WTC11 (cell line): ENCODE results near the gene CTSA. TPM values are rescaled to one million over a fixed set of nuclear protein-coding genes. Genes with fewer than 3 reads are reported as not detected.

Source experiments
- ATAC-seq: fragments of 200-7000 bp; cut with Tn5 transposase; 2 replicates; pipeline ENCODE4 v1.10.0; 2021; ENCODE audit warnings: mild to moderate bottlenecking, moderate library complexity
- CTCF ChIA-PET: fragments of 300-600 bp; sonication (Branson Sonifier 250); formaldehyde crosslinking; loops from one replicate; lab custom pipeline; 2021; ENCODE audit warnings: antibody characterized with exemption; lab: Charles Lee
- POLR2A ChIA-PET: fragments of 350-600 bp; sonication (Branson Sonifier 250); formaldehyde crosslinking; loops from one replicate; lab custom pipeline; 2021; ENCODE audit warnings: antibody characterized with exemption; lab: Charles Lee
- DNase-seq: peaks from one replicate; pipeline ENCODE4 v3.0.0; 2021; ENCODE audit warnings: low spot score
- H3K27ac Mint-ChIP-seq: 2 replicates; pipeline ENCODE4 v1.8.0; 2021; ENCODE audit warnings: mixed read lengths
- H3K27me3 Mint-ChIP-seq: 2 replicates; pipeline ENCODE4 v1.8.0; 2021; ENCODE audit warnings: low read depth, mild to moderate bottlenecking, moderate library complexity, mixed read lengths
- H3K36me3 Mint-ChIP-seq: 2 replicates; pipeline ENCODE4 v1.8.0; 2021; ENCODE audit warnings: mixed read lengths
- H3K4me1 Mint-ChIP-seq: 2 replicates; pipeline ENCODE4 v1.8.0; 2022; ENCODE audit warnings: mixed read lengths
- H3K4me3 Mint-ChIP-seq: 2 replicates; pipeline ENCODE4 v1.8.0; 2021; ENCODE audit warnings: mild to moderate bottlenecking, moderate library complexity, mixed read lengths
- H3K9me3 Mint-ChIP-seq: 2 replicates; pipeline ENCODE4 v1.8.0; 2021; ENCODE audit warnings: mixed read lengths
- ELF4 ChIP-seq: sonication (generic); formaldehyde crosslinking; IDR thresholded peaks from 2 replicates; pipeline ENCODE4 v1.8.1; 2022; ENCODE audit warnings: low read depth, mild to moderate bottlenecking, moderate library complexity, missing genetic modification reagents
- IRF2 ChIP-seq: sonication (generic); formaldehyde crosslinking; IDR thresholded peaks from 2 replicates; pipeline ENCODE4 v1.8.0; 2022; ENCODE audit warnings: low read depth, missing genetic modification reagents, borderline replicate concordance
- KAT7 ChIP-seq: sonication (generic); formaldehyde crosslinking; IDR thresholded peaks from 2 replicates; pipeline ENCODE4 v1.8.1; 2023; ENCODE audit warnings: missing genetic modification reagents, mild to moderate bottlenecking, borderline replicate concordance
- SMAD3 ChIP-seq: sonication (generic); formaldehyde crosslinking; IDR thresholded peaks from 2 replicates; pipeline ENCODE4 v1.8.0; 2022; ENCODE audit warnings: missing genetic modification reagents, mild to moderate bottlenecking, borderline replicate concordance
- TCF7 ChIP-seq: sonication (generic); formaldehyde crosslinking; IDR thresholded peaks from 2 replicates; pipeline ENCODE4 v1.8.0; 2022; ENCODE audit warnings: mild to moderate bottlenecking, low read depth, missing genetic modification reagents, moderate library complexity
- ZBTB21 ChIP-seq: sonication (generic); formaldehyde crosslinking; IDR thresholded peaks from 2 replicates; pipeline ENCODE4 v1.8.1; 2023; ENCODE audit warnings: mild to moderate bottlenecking, missing genetic modification reagents, borderline replicate concordance
- ZNF219 ChIP-seq: sonication (generic); formaldehyde crosslinking; IDR thresholded peaks from 2 replicates; pipeline ENCODE4 v1.8.0; 2023; ENCODE audit warnings: missing genetic modification reagents, mild to moderate bottlenecking, borderline replicate concordance
- total RNA-seq: library from RNA; stranded (reverse); gene quantifications from 3 replicates; pipeline ENCODE4 v1.2.3, GENCODE V29; 2021
- TF ChIP-seq, protein P1 (sequence below): sonication (generic); formaldehyde crosslinking; IDR thresholded peaks from 2 replicates; pipeline ENCODE4 v1.8.1; 2023; ENCODE audit warnings: mild to moderate bottlenecking, missing genetic modification reagents, moderate library complexity
- TF ChIP-seq, protein P2 (sequence below): sonication (generic); formaldehyde crosslinking; IDR thresholded peaks from 2 replicates; pipeline ENCODE4 v1.8.0; 2023; ENCODE audit warnings: mild to moderate bottlenecking, missing genetic modification reagents
- TF ChIP-seq, protein P3 (sequence below): sonication (generic); formaldehyde crosslinking; IDR thresholded peaks from 2 replicates; pipeline ENCODE4 v1.8.0; 2022; ENCODE audit warnings: mild to moderate bottlenecking, missing genetic modification reagents
- TF ChIP-seq, protein P4 (sequence below): sonication (generic); formaldehyde crosslinking; IDR thresholded peaks from 2 replicates; pipeline ENCODE4 v1.8.1; 2023; ENCODE audit warnings: mild to moderate bottlenecking, missing genetic modification reagents
- TF ChIP-seq, protein P5 (sequence below): fragments of 250-450 bp; sonication (Bioruptor Pico); IDR thresholded peaks from 2 replicates; pipeline ENCODE4 v1.9.0; 2021; ENCODE audit warnings: mild to moderate bottlenecking, borderline replicate concordance
- TF ChIP-seq, protein P6 (sequence below): sonication (generic); formaldehyde crosslinking; IDR thresholded peaks from 2 replicates; pipeline ENCODE4 v1.8.1; 2023; ENCODE audit warnings: mild to moderate bottlenecking, missing genetic modification reagents, moderate library complexity
- TF ChIP-seq, protein P7 (sequence below): fragments of 250-450 bp; sonication (Bioruptor Pico); IDR thresholded peaks from 2 replicates; pipeline ENCODE4 v1.9.0; 2021; ENCODE audit warnings: mild to moderate bottlenecking
- TF ChIP-seq, protein P8 (sequence below): sonication (generic); formaldehyde crosslinking; IDR thresholded peaks from 2 replicates; pipeline ENCODE4 v1.8.0; 2023; ENCODE audit warnings: missing genetic modification reagents

Gene CTSA
- total RNA-seq, 1 experiment from 2014 or later = 48.3 TPM

DNA sequence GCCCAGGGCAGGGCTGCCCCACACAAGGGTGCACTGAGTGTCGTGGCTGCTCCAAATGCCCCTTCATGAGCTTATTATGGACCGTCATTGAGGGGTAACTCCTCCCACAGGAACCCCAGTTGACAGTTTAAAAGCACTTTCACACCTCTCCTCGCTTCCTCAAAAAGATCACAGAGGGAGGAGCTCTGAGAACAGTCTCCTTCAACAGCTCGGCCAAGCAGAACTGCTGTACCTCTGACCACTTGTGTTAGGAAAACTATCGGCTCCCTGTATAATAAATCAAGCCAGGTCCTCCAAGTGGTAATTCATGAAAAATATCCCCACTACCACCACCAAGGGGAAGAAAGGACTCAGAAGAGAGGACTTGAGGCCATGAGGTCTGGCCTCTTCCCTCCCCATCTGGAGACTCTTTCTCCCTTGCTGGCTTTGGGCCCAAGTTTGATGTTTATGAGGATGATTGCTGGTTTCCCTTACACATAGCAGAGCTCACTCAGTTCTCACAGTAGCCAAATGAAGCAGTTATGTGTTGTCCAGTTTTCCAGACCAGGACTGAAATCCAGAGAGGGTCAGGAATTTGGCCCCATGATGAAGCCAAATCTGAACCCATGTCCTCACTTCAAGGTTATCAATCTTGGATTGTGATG lies 48.8 kb upstream of the CTSA start:
- ChIA-PET CTCF (interaction anchor here (1.1 to 1.4 kb wide), 4 partner anchors 10 to 127 kb away, joined by 3 to 4 read pairs (median 3); partner anchors contain the start of genes CTSA and NEURL2), POLR2A (no interaction called here)
- no peaks in the 10 kb centered on the region for H3K4me1 Mint-ChIP-seq
- ATAC-seq (no peak), DNase-seq (no peak)
- H3K9me3 Mint-ChIP-seq = no peaks in the 10 kb centered on the region
- H3K36me3 Mint-ChIP-seq = peaks cover 27% of the 10 kb centered on the region
- no peak overlapping the region for H3K4me3 Mint-ChIP-seq
- TF ChIP-seq, protein P1, sequence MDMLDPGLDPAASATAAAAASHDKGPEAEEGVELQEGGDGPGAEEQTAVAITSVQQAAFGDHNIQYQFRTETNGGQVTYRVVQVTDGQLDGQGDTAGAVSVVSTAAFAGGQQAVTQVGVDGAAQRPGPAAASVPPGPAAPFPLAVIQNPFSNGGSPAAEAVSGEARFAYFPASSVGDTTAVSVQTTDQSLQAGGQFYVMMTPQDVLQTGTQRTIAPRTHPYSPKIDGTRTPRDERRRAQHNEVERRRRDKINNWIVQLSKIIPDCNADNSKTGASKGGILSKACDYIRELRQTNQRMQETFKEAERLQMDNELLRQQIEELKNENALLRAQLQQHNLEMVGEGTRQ = no peak
- TF ChIP-seq, protein P2, sequence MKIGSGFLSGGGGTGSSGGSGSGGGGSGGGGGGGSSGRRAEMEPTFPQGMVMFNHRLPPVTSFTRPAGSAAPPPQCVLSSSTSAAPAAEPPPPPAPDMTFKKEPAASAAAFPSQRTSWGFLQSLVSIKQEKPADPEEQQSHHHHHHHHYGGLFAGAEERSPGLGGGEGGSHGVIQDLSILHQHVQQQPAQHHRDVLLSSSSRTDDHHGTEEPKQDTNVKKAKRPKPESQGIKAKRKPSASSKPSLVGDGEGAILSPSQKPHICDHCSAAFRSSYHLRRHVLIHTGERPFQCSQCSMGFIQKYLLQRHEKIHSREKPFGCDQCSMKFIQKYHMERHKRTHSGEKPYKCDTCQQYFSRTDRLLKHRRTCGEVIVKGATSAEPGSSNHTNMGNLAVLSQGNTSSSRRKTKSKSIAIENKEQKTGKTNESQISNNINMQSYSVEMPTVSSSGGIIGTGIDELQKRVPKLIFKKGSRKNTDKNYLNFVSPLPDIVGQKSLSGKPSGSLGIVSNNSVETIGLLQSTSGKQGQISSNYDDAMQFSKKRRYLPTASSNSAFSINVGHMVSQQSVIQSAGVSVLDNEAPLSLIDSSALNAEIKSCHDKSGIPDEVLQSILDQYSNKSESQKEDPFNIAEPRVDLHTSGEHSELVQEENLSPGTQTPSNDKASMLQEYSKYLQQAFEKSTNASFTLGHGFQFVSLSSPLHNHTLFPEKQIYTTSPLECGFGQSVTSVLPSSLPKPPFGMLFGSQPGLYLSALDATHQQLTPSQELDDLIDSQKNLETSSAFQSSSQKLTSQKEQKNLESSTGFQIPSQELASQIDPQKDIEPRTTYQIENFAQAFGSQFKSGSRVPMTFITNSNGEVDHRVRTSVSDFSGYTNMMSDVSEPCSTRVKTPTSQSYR = no peak
- TF ChIP-seq ZNF219 (CRISPR knock-in tag) (no peak), ELF4 (no peak), ZBTB21 (CRISPR knock-in tag) (no peak)
- TF ChIP-seq, protein P3, sequence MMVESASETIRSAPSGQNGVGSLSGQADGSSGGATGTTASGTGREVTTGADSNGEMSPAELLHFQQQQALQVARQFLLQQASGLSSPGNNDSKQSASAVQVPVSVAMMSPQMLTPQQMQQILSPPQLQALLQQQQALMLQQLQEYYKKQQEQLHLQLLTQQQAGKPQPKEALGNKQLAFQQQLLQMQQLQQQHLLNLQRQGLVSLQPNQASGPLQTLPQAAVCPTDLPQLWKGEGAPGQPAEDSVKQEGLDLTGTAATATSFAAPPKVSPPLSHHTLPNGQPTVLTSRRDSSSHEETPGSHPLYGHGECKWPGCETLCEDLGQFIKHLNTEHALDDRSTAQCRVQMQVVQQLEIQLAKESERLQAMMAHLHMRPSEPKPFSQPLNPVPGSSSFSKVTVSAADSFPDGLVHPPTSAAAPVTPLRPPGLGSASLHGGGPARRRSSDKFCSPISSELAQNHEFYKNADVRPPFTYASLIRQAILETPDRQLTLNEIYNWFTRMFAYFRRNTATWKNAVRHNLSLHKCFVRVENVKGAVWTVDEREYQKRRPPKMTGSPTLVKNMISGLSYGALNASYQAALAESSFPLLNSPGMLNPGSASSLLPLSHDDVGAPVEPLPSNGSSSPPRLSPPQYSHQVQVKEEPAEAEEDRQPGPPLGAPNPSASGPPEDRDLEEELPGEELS (CRISPR knock-in tag) = no peak
- TF ChIP-seq, protein P4, sequence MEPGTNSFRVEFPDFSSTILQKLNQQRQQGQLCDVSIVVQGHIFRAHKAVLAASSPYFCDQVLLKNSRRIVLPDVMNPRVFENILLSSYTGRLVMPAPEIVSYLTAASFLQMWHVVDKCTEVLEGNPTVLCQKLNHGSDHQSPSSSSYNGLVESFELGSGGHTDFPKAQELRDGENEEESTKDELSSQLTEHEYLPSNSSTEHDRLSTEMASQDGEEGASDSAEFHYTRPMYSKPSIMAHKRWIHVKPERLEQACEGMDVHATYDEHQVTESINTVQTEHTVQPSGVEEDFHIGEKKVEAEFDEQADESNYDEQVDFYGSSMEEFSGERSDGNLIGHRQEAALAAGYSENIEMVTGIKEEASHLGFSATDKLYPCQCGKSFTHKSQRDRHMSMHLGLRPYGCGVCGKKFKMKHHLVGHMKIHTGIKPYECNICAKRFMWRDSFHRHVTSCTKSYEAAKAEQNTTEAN (CRISPR knock-in tag) = no peak
- TF ChIP-seq, protein P5, sequence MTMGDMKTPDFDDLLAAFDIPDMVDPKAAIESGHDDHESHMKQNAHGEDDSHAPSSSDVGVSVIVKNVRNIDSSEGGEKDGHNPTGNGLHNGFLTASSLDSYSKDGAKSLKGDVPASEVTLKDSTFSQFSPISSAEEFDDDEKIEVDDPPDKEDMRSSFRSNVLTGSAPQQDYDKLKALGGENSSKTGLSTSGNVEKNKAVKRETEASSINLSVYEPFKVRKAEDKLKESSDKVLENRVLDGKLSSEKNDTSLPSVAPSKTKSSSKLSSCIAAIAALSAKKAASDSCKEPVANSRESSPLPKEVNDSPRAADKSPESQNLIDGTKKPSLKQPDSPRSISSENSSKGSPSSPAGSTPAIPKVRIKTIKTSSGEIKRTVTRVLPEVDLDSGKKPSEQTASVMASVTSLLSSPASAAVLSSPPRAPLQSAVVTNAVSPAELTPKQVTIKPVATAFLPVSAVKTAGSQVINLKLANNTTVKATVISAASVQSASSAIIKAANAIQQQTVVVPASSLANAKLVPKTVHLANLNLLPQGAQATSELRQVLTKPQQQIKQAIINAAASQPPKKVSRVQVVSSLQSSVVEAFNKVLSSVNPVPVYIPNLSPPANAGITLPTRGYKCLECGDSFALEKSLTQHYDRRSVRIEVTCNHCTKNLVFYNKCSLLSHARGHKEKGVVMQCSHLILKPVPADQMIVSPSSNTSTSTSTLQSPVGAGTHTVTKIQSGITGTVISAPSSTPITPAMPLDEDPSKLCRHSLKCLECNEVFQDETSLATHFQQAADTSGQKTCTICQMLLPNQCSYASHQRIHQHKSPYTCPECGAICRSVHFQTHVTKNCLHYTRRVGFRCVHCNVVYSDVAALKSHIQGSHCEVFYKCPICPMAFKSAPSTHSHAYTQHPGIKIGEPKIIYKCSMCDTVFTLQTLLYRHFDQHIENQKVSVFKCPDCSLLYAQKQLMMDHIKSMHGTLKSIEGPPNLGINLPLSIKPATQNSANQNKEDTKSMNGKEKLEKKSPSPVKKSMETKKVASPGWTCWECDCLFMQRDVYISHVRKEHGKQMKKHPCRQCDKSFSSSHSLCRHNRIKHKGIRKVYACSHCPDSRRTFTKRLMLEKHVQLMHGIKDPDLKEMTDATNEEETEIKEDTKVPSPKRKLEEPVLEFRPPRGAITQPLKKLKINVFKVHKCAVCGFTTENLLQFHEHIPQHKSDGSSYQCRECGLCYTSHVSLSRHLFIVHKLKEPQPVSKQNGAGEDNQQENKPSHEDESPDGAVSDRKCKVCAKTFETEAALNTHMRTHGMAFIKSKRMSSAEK (CRISPR knock-in tag) = no peak
- TF ChIP-seq, all 79 proteins: peak for 0
- H3K27ac Mint-ChIP-seq = no peak overlapping the region; the same call in 1 of the 2 replicates
- H3K27me3 Mint-ChIP-seq = no peaks in the 10 kb centered on the region

DNA sequence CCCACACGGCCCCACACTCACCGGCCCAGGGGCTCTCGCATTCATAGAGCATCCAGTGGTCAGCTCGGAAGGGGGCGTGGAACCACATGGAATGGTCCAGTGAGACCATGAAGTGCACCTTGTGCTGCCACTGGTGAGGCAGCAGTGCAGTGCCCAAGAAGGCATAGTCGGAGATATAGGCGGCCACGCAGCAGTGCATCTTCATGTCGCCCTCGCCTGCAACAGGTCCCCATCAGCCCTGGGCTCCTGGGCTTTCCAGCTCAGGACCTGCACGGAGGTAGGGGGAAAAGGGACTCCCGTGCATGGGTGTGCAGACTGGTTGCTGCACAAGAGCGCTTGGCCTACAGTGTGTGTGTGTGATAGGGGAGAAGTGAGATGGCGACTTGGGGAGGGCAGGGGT lies 47.6 kb upstream of the CTSA start:
- Mint-ChIP-seq H3K4me3 (no peak overlapping the region), H3K4me1 (no peaks in the 10 kb centered on the region), H3K9me3 (no peaks in the 10 kb centered on the region), H3K36me3 (peaks cover 31% of the 10 kb centered on the region), H3K27ac (no peak overlapping the region), H3K27me3 (no peaks in the 10 kb centered on the region)
- DNase-seq (no peak), ATAC-seq (no peak)
- POLR2A ChIA-PET = no interaction called here
- no peak for TF ChIP-seq IRF2 (CRISPR knock-in tag)
- no peak for TF ChIP-seq KAT7 (CRISPR knock-in tag)
- TF ChIP-seq TCF7 (CRISPR knock-in tag) = no peak
- TF ChIP-seq, protein P6, sequence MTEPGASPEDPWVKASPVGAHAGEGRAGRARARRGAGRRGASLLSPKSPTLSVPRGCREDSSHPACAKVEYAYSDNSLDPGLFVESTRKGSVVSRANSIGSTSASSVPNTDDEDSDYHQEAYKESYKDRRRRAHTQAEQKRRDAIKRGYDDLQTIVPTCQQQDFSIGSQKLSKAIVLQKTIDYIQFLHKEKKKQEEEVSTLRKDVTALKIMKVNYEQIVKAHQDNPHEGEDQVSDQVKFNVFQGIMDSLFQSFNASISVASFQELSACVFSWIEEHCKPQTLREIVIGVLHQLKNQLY = no peak
- TF ChIP-seq, protein P7, sequence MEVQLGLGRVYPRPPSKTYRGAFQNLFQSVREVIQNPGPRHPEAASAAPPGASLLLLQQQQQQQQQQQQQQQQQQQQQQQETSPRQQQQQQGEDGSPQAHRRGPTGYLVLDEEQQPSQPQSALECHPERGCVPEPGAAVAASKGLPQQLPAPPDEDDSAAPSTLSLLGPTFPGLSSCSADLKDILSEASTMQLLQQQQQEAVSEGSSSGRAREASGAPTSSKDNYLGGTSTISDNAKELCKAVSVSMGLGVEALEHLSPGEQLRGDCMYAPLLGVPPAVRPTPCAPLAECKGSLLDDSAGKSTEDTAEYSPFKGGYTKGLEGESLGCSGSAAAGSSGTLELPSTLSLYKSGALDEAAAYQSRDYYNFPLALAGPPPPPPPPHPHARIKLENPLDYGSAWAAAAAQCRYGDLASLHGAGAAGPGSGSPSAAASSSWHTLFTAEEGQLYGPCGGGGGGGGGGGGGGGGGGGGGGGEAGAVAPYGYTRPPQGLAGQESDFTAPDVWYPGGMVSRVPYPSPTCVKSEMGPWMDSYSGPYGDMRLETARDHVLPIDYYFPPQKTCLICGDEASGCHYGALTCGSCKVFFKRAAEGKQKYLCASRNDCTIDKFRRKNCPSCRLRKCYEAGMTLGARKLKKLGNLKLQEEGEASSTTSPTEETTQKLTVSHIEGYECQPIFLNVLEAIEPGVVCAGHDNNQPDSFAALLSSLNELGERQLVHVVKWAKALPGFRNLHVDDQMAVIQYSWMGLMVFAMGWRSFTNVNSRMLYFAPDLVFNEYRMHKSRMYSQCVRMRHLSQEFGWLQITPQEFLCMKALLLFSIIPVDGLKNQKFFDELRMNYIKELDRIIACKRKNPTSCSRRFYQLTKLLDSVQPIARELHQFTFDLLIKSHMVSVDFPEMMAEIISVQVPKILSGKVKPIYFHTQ (CRISPR knock-in tag) = no peak
- no peak for TF ChIP-seq SMAD3 (CRISPR knock-in tag)
- TF ChIP-seq, protein P8, sequence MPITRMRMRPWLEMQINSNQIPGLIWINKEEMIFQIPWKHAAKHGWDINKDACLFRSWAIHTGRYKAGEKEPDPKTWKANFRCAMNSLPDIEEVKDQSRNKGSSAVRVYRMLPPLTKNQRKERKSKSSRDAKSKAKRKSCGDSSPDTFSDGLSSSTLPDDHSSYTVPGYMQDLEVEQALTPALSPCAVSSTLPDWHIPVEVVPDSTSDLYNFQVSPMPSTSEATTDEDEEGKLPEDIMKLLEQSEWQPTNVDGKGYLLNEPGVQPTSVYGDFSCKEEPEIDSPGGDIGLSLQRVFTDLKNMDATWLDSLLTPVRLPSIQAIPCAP = no peak
- TF ChIP-seq, all 79 proteins: peak for 0
- CTCF ChIA-PET = no interaction called here
